T-helper 2 cell treated with Interferon-gamma antibody and Interleukin-4, amounts not matched to agents 5 μg/mL and 100 μg/mL, for 36 hours (primary cell): ENCODE results near the gene RBM33.

ENCODE experiments used
- DNase-seq: peaks from one replicate; pipeline ENCODE4 v3.0.0; 2021; ENCODE audit warnings: low spot score
- H3K27ac Mint-ChIP-seq: one replicate; pipeline ENCODE4 v1.8.0; 2021; ENCODE audit warnings: mild to moderate bottlenecking, mixed read lengths
- H3K27me3 Mint-ChIP-seq: one replicate; pipeline ENCODE4 v1.8.0; 2021; ENCODE audit warnings: low read depth, mixed read lengths
- H3K36me3 Mint-ChIP-seq: one replicate; pipeline ENCODE4 v1.8.0; 2021; ENCODE audit warnings: low read depth, mixed read lengths
- H3K4me1 Mint-ChIP-seq: one replicate; pipeline ENCODE4 v1.8.0; 2021; ENCODE audit warnings: low read depth, mixed read lengths
- H3K4me3 Mint-ChIP-seq: one replicate; pipeline ENCODE4 v1.8.0; 2022; ENCODE audit warnings: mild to moderate bottlenecking, moderate library complexity, mixed read lengths
- H3K9me3 Mint-ChIP-seq: one replicate; pipeline ENCODE4 v1.8.0; 2021; ENCODE audit warnings: mixed read lengths

The RBM33 gene

GRCh38 chr7:155807065-155807671, 162.7 kb downstream of the RBM33 start:
- H3K4me1 Mint-ChIP-seq = peaks cover 19% of the 10 kb centered on the region
- no peaks in the 10 kb centered on the region for H3K9me3 Mint-ChIP-seq
- H3K4me3 Mint-ChIP-seq = peak overlapping the region; percentile 29
- no peak for DNase-seq
- H3K27ac Mint-ChIP-seq = no peak overlapping the region
- H3K27me3 Mint-ChIP-seq = peaks cover 70% of the 10 kb centered on the region
- no peaks in the 10 kb centered on the region for H3K36me3 Mint-ChIP-seq

DNA sequence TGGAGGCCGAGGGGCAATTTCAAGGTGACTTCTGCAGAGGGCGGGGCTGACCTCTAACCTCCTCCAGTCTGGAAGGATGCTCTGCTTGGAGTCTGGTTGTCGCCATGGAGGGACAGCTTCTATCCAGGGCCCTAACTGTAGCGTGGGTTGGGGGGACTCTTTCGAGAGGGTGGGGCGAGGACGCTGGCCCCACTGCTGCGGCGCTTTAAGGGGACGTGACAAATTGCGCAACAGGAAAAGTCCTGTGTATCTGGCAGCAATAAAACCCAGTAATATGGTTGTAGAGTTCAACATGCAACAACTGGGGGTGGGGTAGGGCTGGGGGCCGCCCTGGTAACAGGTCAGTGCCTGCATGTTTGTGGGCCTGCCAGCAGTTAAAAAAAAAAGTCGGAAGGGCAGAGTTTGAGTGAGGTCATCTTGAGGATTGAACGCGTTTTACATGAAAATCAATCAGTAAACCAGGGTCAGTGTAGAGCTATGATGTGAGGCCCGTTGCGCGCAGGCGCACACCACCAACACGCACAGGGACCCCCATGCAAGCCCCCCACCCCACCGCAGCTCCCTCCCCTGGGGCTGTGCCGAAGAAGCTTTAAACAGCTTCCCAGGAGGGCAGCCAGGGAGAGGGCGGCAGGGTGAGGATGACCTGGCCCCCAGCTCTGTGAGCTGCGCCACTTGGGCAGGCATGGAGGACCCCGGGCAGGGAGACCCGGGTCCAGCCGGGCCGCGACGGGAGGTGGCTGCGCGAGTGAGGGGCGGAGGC, 163.5 kb downstream of the RBM33 start:
- no peak for DNase-seq
- H3K9me3 Mint-ChIP-seq = no peaks in the 10 kb centered on the region
- no peak overlapping the region for H3K4me3 Mint-ChIP-seq
- H3K27me3 Mint-ChIP-seq = peaks cover 73% of the 10 kb centered on the region
- H3K4me1 Mint-ChIP-seq = peaks cover 20% of the 10 kb centered on the region
- H3K27ac Mint-ChIP-seq = no peak overlapping the region
- no peaks in the 10 kb centered on the region for H3K36me3 Mint-ChIP-seq

- H3K4me3 Mint-ChIP-seq = peak overlapping the region; percentile 48
- H3K36me3 Mint-ChIP-seq = no peaks in the 10 kb centered on the region
- DNase-seq = no peak
- H3K27me3 Mint-ChIP-seq = peaks cover 75% of the 10 kb centered on the region
- peaks cover 19% of the 10 kb centered on the region for H3K4me1 Mint-ChIP-seq
- no peaks in the 10 kb centered on the region for H3K9me3 Mint-ChIP-seq
- H3K27ac Mint-ChIP-seq = no peak overlapping the region
Measured at GRCh38 chr7:155808549-155809331, 164.3 kb downstream of the RBM33 start.

- no peak for DNase-seq
- Mint-ChIP-seq H3K9me3 (no peaks in the 10 kb centered on the region), H3K4me3 (no peak overlapping the region), H3K27ac (no peak overlapping the region), H3K27me3 (peaks cover 76% of the 10 kb centered on the region), H3K36me3 (no peaks in the 10 kb centered on the region), H3K4me1 (peaks cover 19% of the 10 kb centered on the region)
Measured at GRCh38 chr7:155809332-155809946, 165.0 kb downstream of the RBM33 start.

DNA sequence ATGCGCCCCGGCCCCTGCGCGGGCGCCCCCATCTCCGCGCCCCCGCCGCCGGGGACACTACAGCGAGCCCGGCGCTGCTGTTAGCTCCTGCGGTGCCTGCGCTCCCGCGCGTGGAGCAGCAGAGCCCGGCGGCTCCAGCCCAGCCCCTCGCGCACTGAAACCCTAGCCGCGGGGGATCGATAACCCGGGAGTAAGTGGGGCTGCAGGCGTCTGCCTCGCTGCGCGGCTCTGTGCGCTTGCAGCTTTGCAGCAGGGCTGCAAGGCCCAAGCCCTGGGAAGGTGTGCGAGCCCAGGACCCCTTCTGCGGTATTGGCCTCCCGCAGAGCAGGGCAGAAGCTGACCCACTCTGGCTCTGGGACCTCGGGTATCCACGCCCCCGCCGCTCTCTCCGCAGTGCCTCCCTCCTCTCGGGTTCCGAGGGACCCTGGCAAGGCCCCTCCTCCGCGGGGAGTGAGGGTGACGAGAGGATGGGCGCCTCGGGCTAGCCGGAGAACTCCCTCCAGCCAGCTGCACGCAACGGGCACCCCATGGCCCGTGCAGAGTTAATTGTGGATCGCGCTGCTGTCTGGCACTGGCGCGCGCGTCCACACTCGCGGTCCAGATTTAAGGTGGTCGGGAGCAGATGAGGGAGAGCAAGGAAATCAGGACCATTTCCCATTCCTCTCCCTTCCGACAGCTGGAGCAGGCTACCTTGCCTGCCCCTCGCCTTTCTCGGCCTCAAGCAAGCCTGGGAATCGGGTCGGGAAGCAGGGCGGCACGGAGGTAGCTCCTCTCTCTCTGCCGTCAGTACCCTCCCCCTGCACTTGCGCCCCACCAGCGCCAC, 165.7 kb downstream of the RBM33 start:
- H3K9me3 Mint-ChIP-seq = no peaks in the 10 kb centered on the region
- peaks cover 74% of the 10 kb centered on the region for H3K27me3 Mint-ChIP-seq
- no peak overlapping the region for H3K4me3 Mint-ChIP-seq
- peaks cover 19% of the 10 kb centered on the region for H3K4me1 Mint-ChIP-seq
- DNase-seq = no peak
- no peak overlapping the region for H3K27ac Mint-ChIP-seq
- H3K36me3 Mint-ChIP-seq = no peaks in the 10 kb centered on the region

- no peak overlapping the region for H3K4me3 Mint-ChIP-seq
- no peak overlapping the region for H3K27ac Mint-ChIP-seq
- H3K4me1 Mint-ChIP-seq = peaks cover 21% of the 10 kb centered on the region
- peaks cover 78% of the 10 kb centered on the region for H3K27me3 Mint-ChIP-seq
- no peak for DNase-seq
- no peaks in the 10 kb centered on the region for H3K36me3 Mint-ChIP-seq
- no peaks in the 10 kb centered on the region for H3K9me3 Mint-ChIP-seq
Measured at GRCh38 chr7:155810770-155811559, 166.5 kb downstream of the RBM33 start.

- Mint-ChIP-seq H3K36me3 (no peaks in the 10 kb centered on the region), H3K4me1 (peaks cover 21% of the 10 kb centered on the region), H3K4me3 (peak overlapping the region; percentile 76), H3K27ac (no peak overlapping the region), H3K9me3 (no peaks in the 10 kb centered on the region), H3K27me3 (peaks cover 73% of the 10 kb centered on the region)
- DNase-seq = no peak
Measured at GRCh38 chr7:155811560-155811894, 167.1 kb downstream of the RBM33 start.

DNA sequence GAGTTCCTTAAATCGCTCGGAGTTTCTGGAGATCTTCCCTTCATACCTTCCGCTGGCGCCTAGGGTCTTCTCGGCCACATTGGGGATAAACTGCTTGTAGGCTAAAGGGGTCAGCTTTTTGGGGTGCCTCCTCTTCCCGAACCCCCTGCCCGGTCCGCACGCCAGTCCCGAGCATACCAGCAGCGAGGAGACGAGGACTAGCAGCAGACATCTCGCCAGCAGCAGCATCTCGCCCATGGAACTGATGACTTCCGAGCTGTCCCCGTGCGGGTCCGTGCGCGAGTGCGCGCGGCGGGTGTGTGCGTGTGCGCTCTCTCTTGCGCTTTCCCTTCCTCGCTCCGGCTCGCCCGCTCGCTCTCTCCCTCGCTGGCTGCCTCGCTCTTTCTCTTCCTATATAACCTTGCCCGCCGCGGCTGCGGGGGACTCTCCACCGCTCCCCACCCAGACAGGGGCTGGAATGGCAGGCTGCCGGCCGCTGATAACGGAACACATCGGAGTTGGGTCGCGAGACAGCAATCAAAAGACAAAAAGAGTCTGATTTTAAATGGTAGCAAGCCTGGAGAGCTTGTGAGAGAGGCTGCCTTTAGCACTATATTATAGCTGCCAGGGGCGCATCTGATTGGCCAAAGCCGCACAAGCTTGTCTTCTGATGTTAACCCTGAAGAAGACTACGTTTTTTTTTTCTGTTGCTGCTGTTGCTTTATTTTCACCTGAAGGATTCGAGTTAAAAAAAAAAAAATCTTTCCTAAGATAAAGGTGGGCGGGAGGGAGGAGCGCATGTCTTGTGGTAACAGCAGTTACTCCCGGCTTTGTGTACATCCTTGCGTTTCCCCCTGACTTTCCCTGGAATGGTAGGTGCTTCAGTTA, 167.7 kb downstream of the RBM33 start, which contains the start of gene SHH:
Gene SHH (minus strand): TSS at position 569 of the 867 bp plus-strand sequence. CDS start 341 bp downstream, at position 228.
- no peak within 1 kb of the TSS for H3K27ac Mint-ChIP-seq
- H3K36me3 Mint-ChIP-seq = no peaks in the 10 kb centered on the region
- peaks cover 20% of the 10 kb centered on the region for H3K4me1 Mint-ChIP-seq
- H3K4me3 Mint-ChIP-seq = peak within 1 kb of the TSS; percentile 76
- H3K9me3 Mint-ChIP-seq = no peaks in the 10 kb centered on the region
- H3K27me3 Mint-ChIP-seq = peaks cover 67% of the 10 kb centered on the region
- DNase-seq = no peak

- Mint-ChIP-seq H3K9me3 (no peaks in the 10 kb centered on the region), H3K4me3 (no peak overlapping the region)
Measured at GRCh38 chr7:155813125-155813524, 168.7 kb downstream of the RBM33 start.

GRCh38 chr7:155813546-155814315, 169.3 kb downstream of the RBM33 start:
- no peak overlapping the region for H3K4me3 Mint-ChIP-seq
- H3K4me1 Mint-ChIP-seq = peaks cover 16% of the 10 kb centered on the region
- no peaks in the 10 kb centered on the region for H3K36me3 Mint-ChIP-seq
- no peaks in the 10 kb centered on the region for H3K9me3 Mint-ChIP-seq
- no peak overlapping the region for H3K27ac Mint-ChIP-seq
- no peak for DNase-seq
- H3K27me3 Mint-ChIP-seq = peaks cover 55% of the 10 kb centered on the region

More at GRCh38 chr7:155813125-155813524, 168.7 kb downstream of the RBM33 start:
- H3K36me3 Mint-ChIP-seq = no peaks in the 10 kb centered on the region
- peaks cover 57% of the 10 kb centered on the region for H3K27me3 Mint-ChIP-seq
- no peak overlapping the region for H3K27ac Mint-ChIP-seq
- DNase-seq = no peak
- peaks cover 16% of the 10 kb centered on the region for H3K4me1 Mint-ChIP-seq

- Mint-ChIP-seq H3K4me3 (no peak overlapping the region), H3K27me3 (peaks cover 46% of the 10 kb centered on the region), H3K36me3 (no peaks in the 10 kb centered on the region), H3K9me3 (no peaks in the 10 kb centered on the region), H3K4me1 (peaks cover 16% of the 10 kb centered on the region), H3K27ac (no peak overlapping the region)
- DNase-seq = no peak
Measured at GRCh38 chr7:155814316-155815276, 170.1 kb downstream of the RBM33 start.
